Pulmonary artery endothelial cell (primary cell): ENCODE results near the gene MINK1. TPM values are rescaled to one million over a fixed set of nuclear protein-coding genes. Genes with fewer than 3 reads are reported as not detected.

Source experiments
- DNase-seq: peaks from one replicate; pipeline ENCODE4 v3.0.0-alpha.2; 2011; ENCODE audit warnings: low read depth, low spot score
- total RNA-seq: library from RNA; depleted of rRNA; stranded (reverse); fragments of >200 nt; gene quantifications from 2 replicates; pipeline ENCODE4 v1.2.3, GENCODE V29; 2014

Gene MINK1
- total RNA-seq, 1 donor from 2014 or later: 26.2 TPM

DNA sequence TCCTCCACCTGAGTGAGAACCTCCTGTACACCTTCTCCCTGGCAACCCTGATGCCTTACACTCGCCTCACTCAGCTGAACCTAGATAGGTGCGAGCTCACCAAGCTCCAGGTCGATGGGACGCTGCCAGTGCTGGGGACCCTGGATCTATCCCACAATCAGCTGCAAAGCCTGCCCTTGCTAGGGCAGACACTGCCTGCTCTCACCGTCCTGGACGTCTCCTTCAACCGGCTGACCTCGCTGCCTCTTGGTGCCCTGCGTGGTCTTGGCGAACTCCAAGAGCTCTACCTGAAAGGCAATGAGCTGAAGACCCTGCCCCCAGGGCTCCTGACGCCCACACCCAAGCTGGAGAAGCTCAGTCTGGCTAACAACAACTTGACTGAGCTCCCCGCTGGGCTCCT, 99.6 kb downstream of the MINK1 start:
- no peak for DNase-seq

DNA sequence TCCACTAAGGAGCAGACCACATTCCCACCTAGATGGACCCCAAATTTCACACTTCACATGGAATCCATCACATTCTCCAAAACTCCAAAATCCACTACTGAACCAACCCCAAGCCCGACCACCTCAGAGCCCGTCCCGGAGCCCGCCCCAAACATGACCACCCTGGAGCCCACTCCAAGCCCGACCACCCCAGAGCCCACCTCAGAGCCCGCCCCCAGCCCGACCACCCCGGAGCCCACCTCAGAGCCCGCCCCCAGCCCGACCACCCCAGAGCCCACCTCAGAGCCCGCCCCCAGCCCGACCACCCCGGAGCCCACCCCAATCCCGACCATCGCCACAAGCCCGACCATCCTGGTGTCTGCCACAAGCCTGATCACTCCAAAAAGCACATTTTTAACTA, 100.5 kb downstream of the MINK1 start:
- no peak for DNase-seq

DNA sequence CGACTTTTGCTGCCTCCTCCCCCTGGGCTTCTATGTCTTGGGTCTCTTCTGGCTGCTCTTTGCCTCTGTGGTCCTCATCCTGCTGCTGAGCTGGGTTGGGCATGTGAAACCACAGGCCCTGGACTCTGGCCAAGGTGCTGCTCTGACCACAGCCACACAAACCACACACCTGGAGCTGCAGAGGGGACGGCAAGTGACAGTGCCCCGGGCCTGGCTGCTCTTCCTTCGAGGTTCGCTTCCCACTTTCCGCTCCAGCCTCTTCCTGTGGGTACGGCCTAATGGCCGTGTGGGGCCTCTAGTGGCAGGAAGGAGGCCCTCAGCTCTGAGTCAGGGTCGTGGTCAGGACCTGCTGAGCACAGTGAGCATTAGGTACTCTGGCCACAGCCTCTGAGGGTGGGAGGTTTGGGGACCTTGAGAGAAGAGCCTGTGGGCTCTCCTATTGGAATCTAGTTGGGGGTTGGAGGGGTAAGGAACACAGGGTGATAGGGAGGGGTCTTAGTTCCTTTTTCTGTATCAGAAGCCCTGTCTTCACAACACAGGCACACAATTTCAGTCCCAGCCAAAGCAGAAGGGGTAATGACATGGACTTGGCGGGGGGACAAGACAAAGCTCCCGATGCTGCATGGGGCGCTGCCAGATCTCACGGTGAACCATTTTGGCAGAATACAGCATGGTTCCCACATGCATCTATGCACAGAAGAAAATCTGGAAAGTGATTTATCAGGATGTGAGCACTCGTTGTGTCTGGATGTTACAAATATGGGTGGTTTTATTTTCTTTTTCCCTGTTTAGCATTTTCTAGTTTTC, 101.2 kb downstream of the MINK1 start:
- no peak for DNase-seq

DNA sequence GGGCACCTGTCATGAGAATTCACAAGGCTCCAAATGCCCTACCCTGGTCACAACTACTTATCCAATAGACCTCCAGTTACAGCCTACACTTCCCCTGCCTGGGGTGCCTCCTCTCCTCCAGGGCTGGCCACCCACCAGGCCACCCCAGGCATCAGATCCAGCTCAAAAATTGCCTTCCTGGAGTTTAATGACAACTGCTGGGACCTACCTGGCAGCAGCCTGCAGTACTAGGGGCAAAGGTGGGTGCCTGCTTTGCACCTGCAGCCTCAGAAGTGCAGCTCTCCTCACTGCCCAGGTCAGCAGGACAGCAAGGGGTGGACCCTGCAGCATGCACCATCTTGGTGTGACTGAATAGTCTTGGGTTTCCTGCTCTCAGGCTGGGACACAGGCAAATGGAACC, 102.5 kb downstream of the MINK1 start:
- no peak for DNase-seq

DNA sequence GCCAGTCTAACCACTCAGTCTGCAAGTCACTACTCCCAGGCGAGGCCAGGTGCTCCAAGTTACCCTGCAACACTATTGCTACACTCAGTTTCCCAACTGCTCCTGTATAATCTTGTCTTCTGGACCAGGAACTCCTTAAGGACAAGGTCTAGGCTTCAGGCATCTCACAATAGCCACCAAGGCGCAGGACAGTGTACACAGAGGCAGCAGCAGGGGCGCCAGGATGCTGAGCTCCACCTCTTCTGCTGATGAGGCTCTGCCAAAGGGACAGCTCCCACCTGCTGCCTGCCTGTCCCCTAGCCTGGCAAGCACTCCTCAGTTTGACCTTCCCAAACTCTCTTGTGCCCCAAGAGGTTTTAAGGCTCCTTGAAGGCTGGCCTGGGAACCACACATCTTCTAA, 103.3 kb downstream of the MINK1 start:
- DNase-seq: no peak

DNA sequence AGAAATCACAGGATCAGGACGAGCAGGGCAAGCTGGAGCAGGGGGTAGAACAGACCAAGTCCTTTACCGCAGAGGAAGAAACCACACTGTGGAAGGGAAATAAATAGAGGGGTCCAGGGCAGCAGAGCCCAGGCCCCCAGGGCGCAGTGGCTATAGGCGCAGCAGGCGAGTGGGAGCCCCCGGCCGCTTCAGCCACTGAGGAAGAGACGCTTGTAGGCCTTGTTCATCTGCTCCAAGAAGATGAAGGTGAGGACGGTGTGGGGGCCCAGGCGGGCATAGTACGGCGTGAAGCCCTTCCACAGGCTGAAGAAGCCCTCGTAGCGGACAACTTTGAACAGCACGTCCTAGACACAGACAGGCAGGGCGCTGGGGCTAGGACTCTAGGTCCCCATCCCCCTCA, 104.4 kb downstream of the MINK1 start:
- DNase-seq: no peak

DNA sequence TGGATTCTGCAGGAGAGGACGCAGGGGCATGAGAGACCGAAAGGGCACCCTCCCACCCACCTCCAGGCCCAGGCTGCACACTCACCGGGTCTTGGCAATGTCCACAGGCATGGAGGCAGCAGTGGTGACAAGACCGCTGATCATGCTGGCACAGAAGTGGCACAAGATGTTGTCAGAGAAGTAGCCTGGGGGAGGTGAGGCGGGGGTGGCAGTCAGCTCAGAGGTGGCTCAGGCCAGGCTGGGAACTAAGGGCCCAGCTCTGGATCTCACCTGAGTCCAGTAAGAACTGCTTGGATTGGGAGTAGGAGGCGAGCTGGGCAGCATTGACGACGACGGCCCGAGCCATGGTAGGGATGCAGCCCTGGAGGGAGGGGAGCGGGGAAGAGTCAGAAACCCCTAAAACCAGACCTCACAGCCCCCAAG, 104.9 kb downstream of the MINK1 start:
- DNase-seq: no peak

DNA sequence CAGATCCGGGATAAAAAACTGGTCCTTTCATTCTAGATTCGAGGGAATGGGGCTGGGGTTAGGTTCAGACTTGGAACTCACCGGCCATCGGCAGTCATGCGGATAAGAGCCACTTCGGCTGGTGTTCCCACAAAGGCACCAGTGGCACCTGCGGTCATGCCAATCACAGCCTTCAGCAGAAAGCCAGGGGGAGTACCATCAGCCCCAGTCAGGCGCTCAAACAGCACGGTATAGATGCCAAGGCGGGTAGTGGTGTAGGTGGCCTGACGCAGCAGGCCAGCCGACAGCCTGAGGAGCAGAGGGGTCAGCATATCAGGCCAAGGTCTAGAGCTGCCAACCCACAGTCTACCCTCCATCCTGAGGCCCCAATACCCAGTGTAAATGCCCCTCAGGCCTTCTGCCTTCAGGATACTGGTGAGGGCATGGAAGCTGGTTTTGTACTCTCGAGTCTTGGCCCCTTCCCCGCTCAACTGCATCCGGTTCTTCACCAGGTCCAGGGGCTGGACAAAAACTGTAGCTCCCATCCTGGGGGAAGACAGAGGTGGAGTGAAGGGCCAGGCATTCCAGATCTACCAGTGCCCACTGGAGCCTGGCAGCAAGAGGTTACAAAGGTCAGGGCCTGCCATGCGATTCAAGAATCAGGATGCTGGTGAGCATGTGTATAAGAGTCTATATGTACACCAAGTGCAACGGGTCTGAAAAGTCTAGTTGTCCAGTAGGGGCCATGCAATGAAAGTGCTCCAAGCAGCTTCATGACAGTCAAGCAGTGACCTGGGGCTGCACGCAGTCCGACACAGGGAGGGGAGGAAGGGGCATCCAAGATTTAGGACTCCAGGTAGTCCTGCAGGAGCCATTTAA, 105.8 kb downstream of the MINK1 start:
- no peak for DNase-seq

DNA sequence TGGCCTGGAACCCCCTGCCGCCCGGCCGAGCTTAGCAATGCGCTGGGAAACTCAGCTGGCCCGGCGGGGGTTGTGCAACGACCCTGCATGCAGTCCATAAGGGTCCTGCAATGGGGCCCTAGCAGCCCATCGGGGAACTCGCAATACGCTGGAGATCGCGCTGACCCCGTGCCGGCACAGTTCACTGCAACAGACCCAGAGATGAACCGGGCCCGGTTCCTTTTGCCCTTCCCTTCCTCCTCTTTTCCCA, 106.3 kb downstream of the MINK1 start:
- no peak for DNase-seq

DNA sequence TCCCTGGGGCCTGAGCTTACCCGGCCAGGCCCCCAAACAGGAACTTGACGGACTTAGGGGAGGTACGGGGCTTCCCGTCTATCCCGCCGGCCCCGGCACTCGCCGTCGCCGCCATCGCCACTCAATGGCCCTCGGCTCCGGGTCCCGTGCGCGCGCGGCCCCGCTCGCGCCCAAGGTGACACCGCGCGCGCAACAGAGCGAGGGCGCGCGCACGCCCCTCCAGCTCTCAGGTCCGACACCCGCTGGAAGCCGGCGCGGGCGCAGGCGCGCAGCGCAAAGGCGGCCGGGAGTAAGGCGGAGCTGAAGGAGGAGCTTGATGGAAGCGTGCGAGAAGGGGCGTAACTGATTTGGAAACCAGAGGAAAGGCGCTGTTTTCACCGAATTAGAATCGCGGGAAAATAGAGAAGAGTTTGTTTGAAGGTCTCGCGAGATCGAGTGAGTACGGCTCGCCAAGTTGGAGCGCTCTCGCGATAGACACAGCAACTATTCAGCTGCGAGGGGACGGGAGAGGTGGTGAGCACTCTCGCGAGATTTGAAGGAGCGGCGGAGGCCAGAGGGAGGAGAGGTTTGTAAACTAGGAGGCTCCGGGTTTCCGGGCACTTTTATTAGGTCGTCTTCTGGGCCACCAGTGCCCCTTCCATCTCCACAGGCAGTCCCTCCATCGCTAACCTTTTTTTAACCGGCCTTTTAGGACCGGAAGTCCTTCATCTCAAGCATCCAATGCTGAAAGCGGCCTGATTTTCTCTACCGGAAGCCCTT, 106.8 kb downstream of the MINK1 start, which contains the start of the genes RNF167 and SLC25A11:
Gene RNF167, plus strand, starts transcription at position 473 of the 759 bp plus-strand sequence. CDS start 642 bp downstream, outside the sequence.
Gene SLC25A11, minus strand, starts transcription at position 251 of the 759 bp plus-strand sequence. Its CDS starts 136 bp downstream, at position 115.
- DNase-seq: peak; percentile 99

DNA sequence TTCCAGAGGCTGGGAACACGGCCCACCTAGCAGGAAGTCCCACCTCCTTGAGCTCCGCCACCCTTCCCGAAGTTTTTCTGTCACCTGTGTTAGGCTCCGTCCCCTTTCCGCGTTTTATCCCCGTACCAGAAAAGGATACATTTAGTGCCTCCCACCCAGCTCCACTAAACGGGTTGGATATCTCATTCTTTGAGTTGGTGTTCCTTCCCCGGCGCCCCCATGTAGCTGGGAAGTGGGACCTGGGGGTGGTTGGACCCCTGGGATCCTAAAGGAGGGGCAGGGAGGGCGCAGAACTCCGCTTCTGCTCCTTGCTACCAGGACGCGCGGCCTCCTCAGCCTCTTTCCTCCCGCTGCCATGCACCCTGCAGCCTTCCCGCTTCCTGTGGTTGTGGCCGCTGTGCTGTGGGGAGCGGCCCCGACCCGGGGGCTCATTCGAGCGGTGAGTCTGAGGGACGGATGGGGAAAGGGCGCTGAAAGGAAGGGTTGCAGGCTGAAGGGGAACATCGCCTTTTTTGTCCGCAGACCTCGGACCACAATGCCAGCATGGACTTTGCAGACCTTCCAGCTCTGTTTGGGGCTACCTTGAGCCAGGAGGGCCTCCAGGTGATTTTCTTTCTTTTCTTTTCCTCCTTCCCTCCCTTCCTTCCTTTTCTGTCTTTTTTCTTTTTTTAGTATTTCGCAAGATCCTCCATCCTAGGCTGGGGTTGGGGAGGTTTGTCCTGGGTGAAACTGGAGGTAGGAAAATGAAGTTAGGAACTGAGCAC, 107.6 kb downstream of the MINK1 start:
- DNase-seq: no peak

DNA sequence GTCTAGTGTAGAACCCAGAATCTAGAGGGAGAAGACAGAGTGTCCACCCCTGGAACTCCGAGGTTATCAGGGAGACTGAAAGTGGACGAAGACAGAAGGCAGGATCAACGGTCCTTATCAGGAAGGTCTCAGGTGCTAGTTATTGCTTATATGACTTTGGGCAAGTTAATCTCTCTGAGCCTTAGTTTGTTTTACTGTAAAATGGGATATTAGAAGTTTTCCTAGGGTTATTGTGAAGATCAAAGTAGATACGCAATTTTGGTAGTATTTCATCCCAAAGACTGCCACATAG, 108.1 kb downstream of the MINK1 start:
- no peak for DNase-seq

DNA sequence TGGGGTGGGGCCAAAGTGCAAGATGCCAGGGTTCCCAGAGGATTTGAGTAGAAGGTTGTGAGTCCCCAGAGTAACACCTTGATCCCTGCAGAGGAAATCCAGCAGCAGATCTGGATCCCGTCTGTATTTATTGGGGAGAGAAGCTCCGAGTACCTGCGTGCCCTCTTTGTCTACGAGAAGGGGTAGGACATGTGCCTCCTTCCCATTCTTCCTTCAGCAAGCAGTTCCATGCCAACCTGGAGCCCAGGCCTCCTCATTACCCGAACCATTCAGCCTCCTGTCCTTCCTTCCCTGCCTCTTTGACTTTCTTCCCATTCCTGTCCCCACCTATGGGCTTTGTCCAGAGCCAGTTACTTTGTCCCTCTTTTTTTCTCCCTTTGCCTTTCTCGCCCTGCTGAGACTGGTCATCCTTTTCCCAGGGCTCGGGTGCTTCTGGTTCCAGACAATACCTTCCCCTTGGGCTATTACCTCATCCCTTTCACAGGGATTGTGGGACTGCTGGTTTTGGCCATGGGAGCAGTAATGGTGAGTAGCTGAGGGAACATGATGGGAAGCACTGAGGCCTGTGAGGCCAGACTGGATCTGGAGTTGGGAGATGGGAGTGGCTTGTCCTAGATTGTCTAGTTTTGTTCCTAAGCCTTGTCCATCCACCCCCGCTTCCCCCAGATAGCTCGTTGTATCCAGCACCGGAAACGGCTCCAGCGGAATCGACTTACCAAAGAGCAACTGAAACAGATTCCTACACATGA, 109.8 kb downstream of the MINK1 start:
- no peak for DNase-seq

DNA sequence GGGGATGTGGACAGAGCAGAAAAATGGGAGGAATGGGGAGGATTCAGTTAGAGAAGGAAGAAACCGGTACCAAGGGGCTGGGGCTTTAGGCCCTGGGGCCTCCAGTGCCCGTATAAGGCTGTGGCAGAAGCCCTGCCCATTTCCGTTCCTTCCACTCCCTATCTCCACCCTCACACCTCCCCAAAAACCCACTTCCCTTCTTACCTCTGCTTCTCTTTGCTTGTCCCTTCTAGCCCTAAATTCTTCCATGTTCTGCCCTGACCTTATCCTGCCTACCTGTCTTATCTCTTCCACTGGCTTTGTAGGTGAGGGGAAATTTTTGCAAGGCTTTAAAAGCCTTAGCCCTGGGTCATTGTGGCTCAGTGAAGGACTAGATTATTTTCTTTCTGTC, 111.0 kb downstream of the MINK1 start:
- no peak for DNase-seq

DNA sequence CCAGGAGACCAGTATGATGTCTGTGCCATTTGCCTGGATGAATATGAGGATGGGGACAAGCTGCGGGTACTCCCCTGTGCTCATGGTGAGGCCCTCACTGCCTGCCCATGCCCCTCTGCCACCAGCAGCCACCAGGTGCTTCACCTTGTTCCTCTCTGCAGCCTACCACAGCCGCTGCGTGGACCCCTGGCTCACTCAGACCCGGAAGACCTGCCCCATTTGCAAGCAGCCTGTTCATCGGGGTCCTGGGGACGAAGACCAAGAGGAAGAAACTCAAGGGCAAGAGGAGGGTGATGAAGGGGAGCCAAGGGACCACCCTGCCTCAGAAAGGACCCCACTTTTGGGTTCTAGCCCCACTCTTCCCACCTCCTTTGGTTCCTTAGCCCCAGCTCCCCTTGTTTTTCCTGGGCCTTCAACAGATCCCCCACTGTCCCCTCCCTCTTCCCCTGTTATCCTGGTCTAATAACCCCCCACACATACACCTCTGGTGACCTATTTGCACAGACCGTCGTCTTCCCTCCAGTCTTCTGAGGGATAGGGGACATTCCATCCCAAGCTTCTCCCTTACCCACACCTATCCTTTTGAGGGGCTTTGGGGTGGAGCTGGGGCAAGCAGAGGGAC, 111.5 kb downstream of the MINK1 start:
- DNase-seq: no peak

DNA sequence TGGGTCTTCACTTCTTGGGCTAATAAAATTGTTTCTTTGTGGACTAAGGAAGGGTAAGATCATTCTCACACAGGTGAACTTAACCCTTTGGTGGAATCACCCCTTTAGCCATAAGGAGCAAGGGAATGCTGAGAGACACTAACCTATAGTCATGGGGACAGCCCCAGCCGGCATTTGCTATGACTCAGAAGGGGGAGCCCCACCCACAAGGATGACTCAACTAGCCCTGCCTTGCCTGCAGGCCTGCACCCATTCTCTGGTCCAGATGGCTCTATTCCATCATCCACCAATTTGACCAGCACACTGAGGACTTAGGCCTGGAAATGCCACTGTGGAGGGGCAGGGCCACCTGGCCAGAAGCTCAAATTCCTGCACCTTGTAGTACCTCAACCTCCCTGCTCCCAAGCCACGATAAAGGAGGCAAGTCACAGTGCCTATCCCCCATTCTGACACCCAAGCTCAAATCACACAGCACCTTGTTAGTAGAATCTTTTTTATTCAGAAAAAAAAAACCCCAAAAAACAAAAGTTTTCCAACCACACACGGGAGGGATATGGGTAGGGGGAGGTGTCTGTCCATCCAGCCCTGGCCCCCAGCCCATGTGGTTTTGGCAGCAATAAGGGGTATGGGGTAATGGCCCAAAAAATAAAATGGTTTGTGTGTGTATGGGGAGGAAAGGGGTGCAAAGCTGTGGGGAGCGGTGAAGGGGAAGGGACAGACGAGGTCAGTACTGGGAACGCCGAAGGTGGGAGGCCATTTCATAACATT, 112.2 kb downstream of the MINK1 start:
- DNase-seq: no peak

DNA sequence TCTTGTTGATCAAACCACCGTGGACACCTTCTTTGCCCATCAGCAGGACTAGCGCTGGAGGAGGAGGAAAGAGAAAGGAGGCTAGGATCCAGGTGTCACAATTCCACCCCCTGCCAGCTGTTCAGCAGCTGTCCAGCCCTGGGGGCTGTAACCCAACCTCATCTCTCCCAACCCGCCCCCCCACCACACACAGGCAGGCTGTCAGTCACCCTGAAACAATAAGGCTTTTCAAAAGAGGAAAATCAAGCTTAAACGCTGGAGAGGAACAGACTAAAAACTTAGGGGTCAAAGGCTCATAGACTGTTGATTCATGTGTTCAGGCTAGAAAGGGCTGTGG, 112.8 kb downstream of the MINK1 start:
- DNase-seq: no peak

DNA sequence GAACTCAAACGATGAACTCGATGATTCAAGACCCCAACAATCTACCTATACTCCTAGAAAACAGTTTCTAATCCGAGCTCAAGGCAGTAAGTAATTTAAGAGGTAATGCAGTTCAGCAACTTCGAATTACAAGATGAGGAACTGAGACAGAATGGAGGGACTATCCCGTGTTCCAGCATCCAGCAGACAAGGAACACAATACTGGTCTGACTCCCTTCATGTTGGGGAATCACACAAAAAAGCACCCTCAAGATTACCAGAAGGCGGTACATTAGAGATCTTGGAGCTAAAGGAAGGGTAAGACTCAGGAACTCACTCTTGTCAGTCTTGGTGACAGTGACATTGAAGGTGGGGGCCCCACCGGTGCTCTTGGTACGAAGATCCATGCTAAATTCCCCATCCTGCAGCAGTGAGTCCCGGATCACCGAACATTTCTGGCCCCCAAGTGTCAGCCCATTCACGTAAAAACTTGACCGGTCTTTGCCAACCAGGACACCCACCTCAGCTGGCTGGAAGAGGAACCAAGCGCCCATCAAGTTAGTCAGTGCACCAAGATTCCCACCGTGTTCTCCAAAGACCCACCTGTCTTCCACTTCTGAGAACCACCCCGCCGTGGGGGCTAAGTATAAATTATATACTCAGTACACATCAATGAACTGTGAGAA, 113.3 kb downstream of the MINK1 start:
- no peak for DNase-seq

DNA sequence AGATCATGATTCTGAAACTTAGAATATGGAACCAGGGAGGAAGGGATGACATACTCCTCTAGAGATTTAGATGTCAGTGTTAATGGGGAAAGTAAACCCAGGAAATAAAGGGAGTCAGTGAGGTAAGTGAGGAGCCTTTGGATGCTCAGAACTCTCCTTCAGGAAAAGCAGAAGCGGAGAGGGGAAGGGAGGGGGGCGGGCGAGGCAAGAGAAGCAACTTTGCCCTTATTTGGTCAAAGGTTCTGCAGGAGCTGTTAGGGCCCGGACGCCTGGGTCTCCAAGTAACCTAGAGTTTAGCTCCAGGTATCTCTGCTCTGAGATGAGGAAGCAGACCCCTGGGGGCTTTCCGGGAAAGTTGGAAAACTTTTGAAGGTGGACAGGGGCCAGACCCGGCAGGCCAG, 113.9 kb downstream of the MINK1 start:
- DNase-seq: no peak
